Mesenchymal stem cell (in vitro differentiated cells and primary cell): ENCODE results near the gene DST.
A peak's percentile ranks its signal among the peaks of the same experiment; 100 is the strongest.

Experiments
- DNase-seq: peaks from one replicate; pipeline ENCODE4 v3.0.0-alpha.2; 2013
- H2AFZ ChIP-seq: one replicate; pipeline ENCODE4 v1.6.1; 2013; ENCODE audit warnings: low read depth, mild to moderate bottlenecking, control low read depth, inconsistent platforms, low read length, moderate library complexity
- H2AK5ac ChIP-seq: 2 replicates; pipeline ENCODE4 v1.6.1; 2013; ENCODE audit warnings: low read length, moderate library complexity, mild to moderate bottlenecking, inconsistent platforms; ENCODE audit not compliant: severe bottlenecking
- H2BK120ac ChIP-seq: one replicate; pipeline ENCODE4 v1.6.1; 2013; ENCODE audit warnings: low read depth, mild to moderate bottlenecking, inconsistent platforms, low read length, moderate library complexity
- H2BK12ac ChIP-seq, 2 experiments: one replicate each; pipeline ENCODE4 v1.6.1; 2013; ENCODE audit warnings: inconsistent platforms in 2 of 2, low read length in 2 of 2, mild to moderate bottlenecking in 2 of 2, moderate library complexity in 2 of 2, control low read depth in 1 of 2
- H2BK15ac ChIP-seq: one replicate; pipeline ENCODE4 v1.6.1; 2013; ENCODE audit warnings: mild to moderate bottlenecking, low read depth, inconsistent platforms; ENCODE audit not compliant: poor library complexity, severe bottlenecking
- H2BK5ac ChIP-seq: 2 replicates; pipeline ENCODE4 v1.6.1; 2013; ENCODE audit warnings: low read depth, mild to moderate bottlenecking, low read length, control low read depth, inconsistent platforms; ENCODE audit not compliant: poor library complexity, severe bottlenecking
- H3K14ac ChIP-seq, 2 experiments: one replicate each; pipeline ENCODE4 v1.6.1; 2013; ENCODE audit warnings: inconsistent platforms in 2 of 2, low read length in 2 of 2, control low read depth in 1 of 2, mild to moderate bottlenecking in 1 of 2, moderate library complexity in 1 of 2
- H3K18ac ChIP-seq, 2 experiments: one replicate each; pipeline ENCODE4 v1.6.1; 2013; ENCODE audit warnings: inconsistent platforms in 2 of 2, low read length in 2 of 2, control low read depth in 1 of 2, low read depth in 1 of 2, mild to moderate bottlenecking in 1 of 2
- H3K23ac ChIP-seq, 2 experiments: one replicate each; pipeline ENCODE4 v1.6.1; 2013; ENCODE audit warnings: inconsistent platforms in 2 of 2, low read length in 2 of 2, mild to moderate bottlenecking in 2 of 2, moderate library complexity in 2 of 2, control low read depth in 1 of 2
- H3K27ac ChIP-seq: 2 replicates; pipeline ENCODE4 v1.5.1; 2013; ENCODE audit warnings: mild to moderate bottlenecking, moderate library complexity, low read length, control low read depth, inconsistent platforms; ENCODE audit not compliant: poor library complexity, severe bottlenecking
- H3K27me3 ChIP-seq, 2 experiments: 2 replicates each; pipeline versions ENCODE4 v1.6.1 to v1.7.0; 2013; ENCODE audit warnings: low read length in 2 of 2, mild to moderate bottlenecking in 2 of 2, moderate library complexity in 2 of 2, control low read depth in 1 of 2, inconsistent platforms in 1 of 2; ENCODE audit not compliant: control insufficient read depth in 1 of 2, insufficient read depth in 1 of 2
- H3K36me3 ChIP-seq, 2 experiments: 2 replicates each; pipeline versions ENCODE4 v1.6.1 to v1.7.0; 2013; ENCODE audit warnings: low read length in 2 of 2, control low read depth in 1 of 2, inconsistent platforms in 1 of 2, low read depth in 1 of 2, mild to moderate bottlenecking in 1 of 2; ENCODE audit not compliant: insufficient read depth in 2 of 2, control insufficient read depth in 1 of 2
- H3K4ac ChIP-seq, 2 experiments: one replicate each; pipeline ENCODE4 v1.6.1; 2013; ENCODE audit warnings: inconsistent platforms in 2 of 2, low read length in 2 of 2, mild to moderate bottlenecking in 2 of 2, moderate library complexity in 2 of 2, control low read depth in 1 of 2, low read depth in 1 of 2
- H3K4me1 ChIP-seq: 2 replicates; pipeline ENCODE4 v1.6.1; 2013; ENCODE audit warnings: low read depth, low read length, control low read depth; ENCODE audit not compliant: control insufficient read depth, insufficient read depth
- H3K4me2 ChIP-seq: 2 replicates; pipeline ENCODE4 v1.6.1; 2013; ENCODE audit warnings: low read length, mild to moderate bottlenecking, inconsistent platforms; ENCODE audit not compliant: poor library complexity, severe bottlenecking
- H3K4me3 ChIP-seq, 2 experiments: 2 replicates each; pipeline versions ENCODE4 v1.5.1 to v1.7.0; 2013; ENCODE audit warnings: low read length in 2 of 2, mild to moderate bottlenecking in 2 of 2, control low read depth in 1 of 2, low read depth in 1 of 2; ENCODE audit not compliant: insufficient read depth in 1 of 2
- H3K79me1 ChIP-seq: replicated peaks from 2 replicates; pipeline ENCODE4 v1.6.1; 2013; ENCODE audit warnings: mild to moderate bottlenecking, control low read depth, low read length, inconsistent platforms; ENCODE audit not compliant: poor library complexity, severe bottlenecking
- H3K9ac ChIP-seq: 2 replicates; pipeline ENCODE4 v1.7.0; 2013; ENCODE audit warnings: mild to moderate bottlenecking, low read length, moderate library complexity
- H3K9me3 ChIP-seq: 2 replicates; pipeline ENCODE4 v1.7.0; 2013; ENCODE audit warnings: mild to moderate bottlenecking, low read length; ENCODE audit not compliant: control insufficient read depth
- H4K8ac ChIP-seq: one replicate; pipeline ENCODE4 v1.6.1; 2013; ENCODE audit warnings: inconsistent platforms, mild to moderate bottlenecking, low read length, moderate library complexity
- H4K91ac ChIP-seq: one replicate; pipeline ENCODE4 v1.6.1; 2013; ENCODE audit warnings: mild to moderate bottlenecking, low read length, inconsistent platforms
- WGBS: methylation state at CpG from one replicate; pipeline ENCODE4 v1.1.7; 2013; ENCODE audit warnings: mixed read lengths; 5-methylcytosine and 5-hydroxymethylcytosine counted together

DST gene

DNA sequence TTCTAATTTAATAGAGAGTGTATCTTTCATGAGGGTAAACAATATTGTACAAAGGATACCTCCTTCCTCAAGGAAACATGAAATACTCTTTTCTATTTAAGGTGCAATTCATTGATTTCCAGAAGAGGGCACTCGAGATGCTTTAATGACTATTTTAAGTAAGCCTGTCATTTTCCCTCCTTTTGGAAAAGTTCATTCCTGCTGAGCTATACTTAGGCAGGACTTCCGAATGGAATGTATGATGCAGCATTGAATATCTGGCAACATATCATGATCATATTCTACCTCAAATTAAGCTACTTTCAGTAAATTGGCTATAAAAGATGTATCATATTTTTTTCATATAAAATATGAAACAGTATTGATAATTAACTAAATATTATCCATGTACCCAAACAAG lies 5.0 kb downstream of the DST start:
- Histone ChIP-seq H3K4me1 (no peaks in the 10 kb centered on the region), H2BK120ac (no peak overlapping the region)
- WGBS: no CpG with 5 or more reads among the region's 2 CpGs

DNA sequence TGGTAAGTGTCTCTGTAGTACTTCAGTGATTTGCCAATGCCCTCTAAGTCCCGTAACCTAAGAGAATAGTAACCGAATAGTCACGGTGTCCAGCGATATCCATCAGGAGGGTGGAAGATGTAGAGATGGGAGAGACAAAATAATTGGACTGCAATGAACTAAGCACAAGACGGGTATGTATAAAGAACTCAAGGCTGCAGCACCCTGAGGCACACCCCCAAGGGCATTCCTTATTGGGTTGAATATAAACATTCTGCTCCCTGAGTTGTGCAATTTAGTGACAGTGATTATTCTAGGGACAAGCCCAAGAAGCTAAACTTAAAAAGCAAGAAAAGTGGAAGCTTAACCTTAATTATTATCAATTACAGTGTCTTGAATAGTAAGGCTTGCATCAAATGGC lies 14.6 kb downstream of the DST start:
- no peak overlapping the region for H3K9ac ChIP-seq
- no peaks in the 10 kb centered on the region for H3K27me3 ChIP-seq
- H2BK120ac ChIP-seq: no peak overlapping the region
- no peak overlapping the region for H4K8ac ChIP-seq
- no peak overlapping the region for H2AK5ac ChIP-seq
- H3K4ac ChIP-seq: no peak overlapping the region
- no peak overlapping the region for H2AFZ ChIP-seq
- peak; percentile 38 for DNase-seq
- H3K14ac ChIP-seq: no peak overlapping the region
- no peak overlapping the region for H3K23ac ChIP-seq
- no peak overlapping the region for H3K4me2 ChIP-seq
- H3K79me1 ChIP-seq: peaks cover 9% of the 10 kb centered on the region
- no peak overlapping the region for H3K18ac ChIP-seq
- no peaks in the 10 kb centered on the region for H3K9me3 ChIP-seq
- H3K27ac ChIP-seq: no peak overlapping the region
- H2BK15ac ChIP-seq: no peak overlapping the region
- H2BK12ac ChIP-seq: no peak overlapping the region
- no peaks in the 10 kb centered on the region for H3K4me1 ChIP-seq
- H2BK5ac ChIP-seq: no peak overlapping the region
- no peak overlapping the region for H3K4me3 ChIP-seq
- no peak overlapping the region for H4K91ac ChIP-seq
- WGBS: 96% methylated on average over 5 of the region's 5 CpGs
- peaks cover 4 to 99% of the 10 kb centered on the region in 2 experiments for H3K36me3 ChIP-seq

More for the DNA sequence above, 5.0 kb downstream of the DST start:
- no peak overlapping the region for H2BK12ac ChIP-seq
- H3K14ac ChIP-seq: no peak overlapping the region
- no peak overlapping the region for H2BK5ac ChIP-seq
- H3K9me3 ChIP-seq: no peaks in the 10 kb centered on the region
- H4K8ac ChIP-seq: no peak overlapping the region
- peaks cover 5% of the 10 kb centered on the region for H3K79me1 ChIP-seq
- H3K27ac ChIP-seq: no peak overlapping the region
- H3K27me3 ChIP-seq: no peaks in the 10 kb centered on the region
- H2AK5ac ChIP-seq: no peak overlapping the region
- no peak overlapping the region for H3K23ac ChIP-seq
- H3K4ac ChIP-seq: no peak overlapping the region
- peak overlapping the region; percentile 66 for H3K9ac ChIP-seq
- no peak overlapping the region for H3K4me3 ChIP-seq
- DNase-seq: peak; percentile 72
- no peak overlapping the region for H2BK15ac ChIP-seq
- H4K91ac ChIP-seq: no peak overlapping the region
- H3K36me3 ChIP-seq: peaks cover 12 to 84% of the 10 kb centered on the region in 2 experiments
- no peak overlapping the region for H2AFZ ChIP-seq
- H3K18ac ChIP-seq: no peak overlapping the region
- H3K4me2 ChIP-seq: no peak overlapping the region

DNA sequence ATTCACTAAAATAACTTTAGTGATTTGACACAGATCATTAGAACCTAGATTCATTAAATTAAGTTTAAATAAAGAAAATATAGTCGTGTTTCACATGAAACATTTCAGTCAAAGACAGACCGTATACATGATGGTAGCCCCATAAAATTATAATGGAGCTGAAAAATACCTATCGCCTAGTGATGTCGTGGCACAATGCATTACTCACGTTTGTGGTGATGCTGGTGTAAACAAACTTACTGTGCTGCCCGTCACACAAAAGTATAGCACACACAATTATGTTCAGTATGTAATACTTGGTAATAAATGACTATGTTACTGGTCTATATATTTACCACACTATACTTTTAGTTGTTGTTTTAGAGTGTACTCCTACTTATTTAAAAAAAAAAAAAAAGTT lies 17.3 kb downstream of the DST start:
- no peak overlapping the region for H2AK5ac ChIP-seq
- no peak overlapping the region for H3K4ac ChIP-seq
- H4K91ac ChIP-seq: no peak overlapping the region
- DNase-seq: peak; percentile 31
- H2BK15ac ChIP-seq: no peak overlapping the region
- no peak overlapping the region for H2AFZ ChIP-seq
- no peak overlapping the region for H2BK5ac ChIP-seq
- H3K4me1 ChIP-seq: no peaks in the 10 kb centered on the region
- 86% methylated on average over 4 of the region's 6 CpGs for WGBS
- H3K9me3 ChIP-seq: no peaks in the 10 kb centered on the region
- no peak overlapping the region for H4K8ac ChIP-seq
- no peak overlapping the region for H3K18ac ChIP-seq
- H3K4me3 ChIP-seq: no peak overlapping the region
- no peak overlapping the region for H3K23ac ChIP-seq
- no peak overlapping the region for H2BK120ac ChIP-seq
- H2BK12ac ChIP-seq: no peak overlapping the region
- no peak overlapping the region for H3K14ac ChIP-seq
- no peak overlapping the region for H3K4me2 ChIP-seq
- no peak overlapping the region for H3K9ac ChIP-seq
- H3K36me3 ChIP-seq: peaks cover 3 to 99% of the 10 kb centered on the region in 2 experiments
- no peaks in the 10 kb centered on the region for H3K27me3 ChIP-seq
- peak overlapping the region; percentile 67 for H3K27ac ChIP-seq
- peaks cover 7% of the 10 kb centered on the region for H3K79me1 ChIP-seq

DNA sequence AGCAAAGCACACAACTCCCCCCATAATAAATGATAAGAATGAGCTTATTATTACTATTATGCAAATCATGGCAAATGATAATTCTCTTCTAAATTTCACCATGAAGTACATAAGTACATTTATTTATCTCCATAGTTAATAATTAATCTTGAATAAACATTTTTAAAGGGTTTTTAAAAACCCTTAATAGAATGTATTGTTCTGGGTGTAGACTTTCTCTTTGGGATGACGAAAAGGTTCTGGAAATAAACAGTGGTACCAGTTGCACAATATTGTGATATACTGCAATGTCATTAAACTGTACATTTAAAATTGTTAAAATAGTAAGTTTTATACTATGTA lies 18.0 kb downstream of the DST start:
- no peak overlapping the region for H4K91ac ChIP-seq
- no CpG with 5 or more reads among the region's 1 CpG for WGBS
- H3K4me2 ChIP-seq: no peak overlapping the region
- no peak overlapping the region for H2AK5ac ChIP-seq
- H3K27me3 ChIP-seq: no peaks in the 10 kb centered on the region
- H3K4me1 ChIP-seq: no peaks in the 10 kb centered on the region
- H2BK5ac ChIP-seq: no peak overlapping the region
- no peaks in the 10 kb centered on the region for H3K9me3 ChIP-seq
- no peak overlapping the region for H3K4me3 ChIP-seq
- H2BK120ac ChIP-seq: no peak overlapping the region
- H3K36me3 ChIP-seq: peaks cover 7 to 99% of the 10 kb centered on the region in 2 experiments
- no peak overlapping the region for H3K14ac ChIP-seq
- no peak overlapping the region for H3K9ac ChIP-seq
- H4K8ac ChIP-seq: no peak overlapping the region
- peaks cover 9% of the 10 kb centered on the region for H3K79me1 ChIP-seq
- H3K4ac ChIP-seq: no peak overlapping the region
- H2BK12ac ChIP-seq: no peak overlapping the region
- H2BK15ac ChIP-seq: no peak overlapping the region
- no peak for DNase-seq
- no peak overlapping the region for H3K23ac ChIP-seq
- no peak overlapping the region for H3K18ac ChIP-seq
- H2AFZ ChIP-seq: no peak overlapping the region
- H3K27ac ChIP-seq: no peak overlapping the region
